ENCODE measurements around the gene KCNQ1.

- TF ChIP-seq CTCF (IDR thresholded peaks at IDR 0.05) (no peak), POLR2AphosphoS5 (IDR thresholded peaks at IDR 0.05) (no peak), POLR2A (IDR thresholded peaks at IDR 0.05) (no peak), EP300 (IDR thresholded peaks at IDR 0.05) (no peak)
These were observed 22.3 kb downstream of the KCNQ1 start for GRCh38 chr11:2466869-2467694.

Measured in gastroesophageal sphincter (tissue), 3 donors.